Stimulated activated CD8-positive, alpha-beta memory T cell treated with anti-CD3 and anti-CD28 coated beads, Interleukin-2, amount 100 ng/mL, for 48 hours (primary cell): Measurements from ENCODE around the gene CC2D1B.
"Not testable (repeated sequence)": the region's sequence is repeated elsewhere in the genome, so short reads cannot be mapped to it uniquely, and the experiment has no call there.

Experiments used
- DNase-seq, 2 donors: peaks; one replicate each; pipeline ENCODE4 v3.0.0-alpha.2; 2020; ENCODE audit warnings: low read depth in 2 of 2

CC2D1B gene, protein sequence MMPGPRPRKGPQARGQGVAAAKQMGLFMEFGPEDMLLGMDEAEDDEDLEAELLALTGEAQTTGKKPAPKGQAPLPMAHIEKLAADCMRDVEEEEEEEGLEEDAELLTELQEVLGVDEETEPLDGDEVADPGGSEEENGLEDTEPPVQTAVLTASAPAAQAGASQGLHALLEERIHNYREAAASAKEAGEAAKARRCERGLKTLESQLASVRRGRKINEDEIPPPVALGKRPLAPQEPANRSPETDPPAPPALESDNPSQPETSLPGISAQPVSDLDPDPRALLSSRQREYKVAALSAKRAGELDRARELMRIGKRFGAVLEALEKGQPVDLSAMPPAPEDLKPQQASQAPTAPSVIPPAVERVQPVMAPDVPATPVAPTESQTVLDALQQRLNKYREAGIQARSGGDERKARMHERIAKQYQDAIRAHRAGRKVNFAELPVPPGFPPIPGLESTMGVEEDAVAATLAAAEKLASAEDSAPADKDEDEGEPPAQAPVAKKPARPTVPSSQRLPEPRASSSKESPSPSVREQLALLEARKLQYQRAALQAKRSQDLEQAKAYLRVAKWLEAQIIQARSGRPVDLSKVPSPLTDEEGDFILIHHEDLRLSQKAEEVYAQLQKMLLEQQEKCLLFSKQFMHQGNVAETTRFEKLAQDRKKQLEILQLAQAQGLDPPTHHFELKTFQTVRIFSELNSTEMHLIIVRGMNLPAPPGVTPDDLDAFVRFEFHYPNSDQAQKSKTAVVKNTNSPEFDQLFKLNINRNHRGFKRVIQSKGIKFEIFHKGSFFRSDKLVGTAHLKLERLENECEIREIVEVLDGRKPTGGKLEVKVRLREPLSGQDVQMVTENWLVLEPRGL

DNA sequence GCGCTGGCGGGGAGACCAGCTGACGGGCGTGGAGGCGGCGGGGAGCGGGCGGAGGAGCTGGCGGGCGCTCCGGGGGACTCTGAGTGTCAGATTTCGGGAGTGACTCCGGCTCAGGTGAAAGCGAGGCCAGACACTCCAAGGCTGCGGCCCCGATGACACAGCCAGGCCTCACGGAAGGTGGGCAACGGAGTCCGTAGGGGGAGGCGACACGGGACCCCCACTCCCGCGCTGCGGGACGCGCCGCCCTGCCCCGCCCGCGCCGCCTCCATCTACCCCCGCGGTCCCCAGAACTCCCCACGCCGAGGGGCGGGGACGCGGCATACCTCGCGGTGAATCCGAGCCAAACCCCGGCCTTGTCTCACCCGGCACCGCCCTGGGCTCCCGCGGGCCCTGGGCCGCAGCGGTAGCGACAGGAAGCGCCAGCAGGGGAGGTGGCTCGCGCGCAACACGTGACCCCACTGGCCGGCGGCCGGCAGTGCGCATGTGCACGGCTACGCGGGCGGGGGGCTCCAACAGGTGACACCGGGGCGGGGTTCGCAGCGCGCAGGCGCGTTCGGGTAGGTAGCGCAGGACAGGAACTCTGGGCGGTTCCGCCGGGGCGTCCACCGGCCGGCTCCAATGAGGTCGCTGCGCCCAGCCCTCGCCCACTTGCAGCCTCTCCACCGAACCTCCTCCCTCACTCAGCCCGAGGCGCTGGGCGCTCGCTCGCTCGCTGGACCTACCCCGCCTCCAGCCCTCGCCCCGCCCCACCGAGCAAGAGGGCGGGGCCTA, at the start of gene CC2D1B:
CC2D1B (minus strand) TSS at position 460 of the 771 bp plus-strand sequence. CDS start 1,585 bp downstream, outside the sequence.
- DNase-seq, result peak; percentile 98 to 99

DNA sequence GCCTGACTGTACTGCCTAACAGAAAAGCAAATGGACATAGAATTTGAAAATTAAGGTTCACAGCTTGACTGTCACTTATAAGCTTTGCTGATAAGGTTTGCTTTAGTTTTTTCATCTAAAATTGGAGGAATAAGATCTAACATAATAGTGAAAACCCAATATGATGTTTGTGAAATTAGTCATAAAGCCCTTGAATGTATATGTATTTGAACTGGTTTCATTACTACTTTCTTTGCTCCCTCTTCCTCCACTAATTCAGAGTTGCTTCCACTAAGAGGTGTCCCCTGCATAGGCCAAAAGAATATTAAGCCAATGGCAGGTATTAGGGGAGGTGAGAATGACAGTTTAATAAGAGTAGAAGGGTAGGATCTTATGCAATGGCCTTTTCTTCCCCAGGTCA, 48.9 kb upstream of the CC2D1B start:
- no peak for DNase-seq

DNA sequence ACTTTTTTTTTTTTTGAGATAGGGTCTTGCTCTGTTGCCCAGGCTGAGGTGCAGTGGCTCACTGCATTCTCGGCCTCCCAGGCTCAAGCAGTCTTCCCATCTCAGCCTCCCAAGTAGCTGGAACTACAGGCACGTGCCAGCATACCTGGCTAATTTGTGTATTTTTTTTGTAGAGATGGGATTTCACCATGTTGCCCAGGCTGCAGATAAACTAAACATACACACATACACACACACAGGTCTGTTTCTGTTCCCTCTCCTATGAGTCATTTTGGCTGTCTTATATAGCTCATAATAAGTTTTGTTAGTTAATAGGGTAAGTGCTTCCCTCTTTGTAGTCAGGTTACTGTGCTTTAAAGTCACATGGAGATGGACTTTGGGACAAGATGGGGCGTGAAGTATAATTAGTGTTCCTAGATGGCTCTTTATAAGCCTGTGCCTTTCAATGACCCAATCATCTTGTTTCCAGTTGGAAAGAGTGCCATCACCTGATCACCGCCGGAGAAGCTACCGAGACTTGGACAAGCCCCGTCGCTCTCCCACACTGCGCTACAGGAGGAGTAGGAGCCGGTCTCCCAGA, 47.5 kb upstream of the CC2D1B start:
- DNase-seq, result no peak

DNA sequence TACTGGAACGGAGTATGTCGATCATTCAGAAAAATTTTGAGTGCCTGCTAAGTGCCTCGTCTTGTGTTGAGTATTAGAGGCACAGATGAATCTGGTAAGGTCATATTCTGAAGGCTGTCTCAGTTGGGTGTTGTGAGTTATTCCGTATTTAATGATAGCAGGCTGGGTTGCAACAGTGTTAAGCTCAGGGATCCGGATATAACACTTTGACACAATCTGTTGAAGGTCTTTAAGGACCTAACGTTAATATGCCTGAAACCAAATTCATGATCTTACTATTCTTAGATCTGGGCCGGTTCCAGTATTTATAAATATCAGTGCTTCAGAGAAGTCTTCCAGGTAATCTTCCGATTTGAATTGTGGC, 39.0 kb upstream of the CC2D1B start:
- DNase-seq, result no peak

DNA sequence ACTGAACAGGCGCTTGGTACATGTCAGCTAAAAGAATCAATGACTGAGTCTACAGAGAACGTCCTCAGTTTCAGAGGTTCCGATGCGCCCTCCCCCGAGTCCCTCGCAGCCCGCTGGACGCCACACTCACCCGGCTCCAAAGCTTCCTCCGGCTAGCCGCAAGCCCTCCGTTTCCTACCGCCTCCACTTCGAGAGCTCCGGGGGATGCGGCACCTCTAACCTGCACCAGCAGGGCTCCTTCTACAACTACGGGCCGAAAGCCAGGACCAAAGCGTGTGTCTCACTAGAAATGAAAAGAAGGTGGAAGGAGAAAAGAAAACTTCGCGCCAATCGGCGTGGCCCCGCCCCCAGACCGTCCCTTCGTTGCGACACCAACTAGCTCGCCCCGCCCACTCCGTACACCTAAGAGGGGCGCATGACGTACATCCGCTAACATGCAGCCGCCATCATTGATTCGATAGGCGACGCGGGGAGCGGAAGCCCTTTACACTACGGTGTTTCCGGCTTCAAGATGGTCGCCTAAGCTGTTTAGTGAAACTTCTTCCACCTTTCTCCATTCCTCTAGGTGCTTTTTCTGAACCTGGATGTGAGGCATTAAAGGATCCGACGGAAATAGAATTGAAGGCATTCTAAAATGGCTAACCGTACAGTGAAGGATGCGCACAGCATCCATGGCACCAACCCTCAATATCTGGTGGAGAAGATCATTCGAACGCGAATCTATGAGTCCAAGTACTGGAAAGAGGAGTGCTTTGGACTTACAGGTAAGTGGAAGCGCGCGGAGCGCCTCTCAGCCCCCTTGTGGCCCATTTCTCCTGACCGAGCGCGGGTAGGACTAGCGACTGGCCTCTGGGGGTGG, 38.3 kb upstream of the CC2D1B start, which contains the start of the genes ORC1 and PRPF38A:
ORC1 (minus strand) TSS at position 308 of the 859 bp plus-strand sequence. CDS start 2,200 bp downstream, outside the sequence.
PRPF38A (plus strand) TSS at position 487 of the 859 bp plus-strand sequence; CDS start at position 635, 148 bp downstream.
- DNase-seq, result peak; percentile 96 to 98

DNA sequence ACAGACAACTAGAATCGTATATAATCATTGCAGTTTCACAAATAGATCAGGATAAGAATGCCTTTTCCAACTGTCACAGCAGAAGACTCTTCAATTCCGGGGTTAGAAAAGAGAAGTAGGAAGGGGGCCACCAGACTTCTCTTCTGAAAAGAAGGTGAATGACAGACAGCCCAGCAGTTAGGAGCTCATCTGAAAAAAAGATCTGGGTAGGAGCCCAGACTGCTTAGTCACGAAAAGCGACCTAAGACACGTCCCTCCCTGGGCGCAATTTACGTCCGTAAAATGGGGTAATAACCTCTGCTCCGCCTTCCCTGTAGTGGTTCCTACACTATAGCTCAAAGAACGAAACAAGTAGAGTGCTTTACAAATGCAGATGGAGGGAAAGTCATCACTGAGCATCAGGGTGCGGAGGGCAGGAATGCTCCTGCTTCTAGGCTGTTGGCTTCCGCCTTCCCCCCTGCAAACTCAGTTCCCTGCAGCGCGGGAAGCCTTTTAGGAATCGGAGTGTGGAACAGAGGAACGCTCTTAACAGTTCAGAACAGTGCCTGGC, 37.6 kb upstream of the CC2D1B start:
- DNase-seq, result peak; percentile 23 to 27

DNA sequence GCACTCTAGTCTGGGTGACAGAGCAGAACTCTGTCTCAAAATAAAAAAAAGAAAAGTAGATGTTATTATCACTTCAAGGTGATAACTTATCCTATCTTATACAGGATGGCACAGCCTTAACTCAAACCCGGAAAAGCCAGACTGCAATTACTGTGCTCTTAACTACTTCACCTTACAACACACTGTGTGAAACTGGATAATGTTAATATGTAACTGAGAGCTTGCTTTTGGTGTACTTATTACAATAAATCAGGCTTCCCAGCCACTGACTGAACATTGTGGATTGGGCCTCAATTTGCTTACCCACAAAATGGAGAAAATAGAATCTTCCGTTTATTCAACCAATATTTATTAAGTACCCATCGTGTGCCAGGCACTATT, 36.8 kb upstream of the CC2D1B start:
- no peak for DNase-seq

DNA sequence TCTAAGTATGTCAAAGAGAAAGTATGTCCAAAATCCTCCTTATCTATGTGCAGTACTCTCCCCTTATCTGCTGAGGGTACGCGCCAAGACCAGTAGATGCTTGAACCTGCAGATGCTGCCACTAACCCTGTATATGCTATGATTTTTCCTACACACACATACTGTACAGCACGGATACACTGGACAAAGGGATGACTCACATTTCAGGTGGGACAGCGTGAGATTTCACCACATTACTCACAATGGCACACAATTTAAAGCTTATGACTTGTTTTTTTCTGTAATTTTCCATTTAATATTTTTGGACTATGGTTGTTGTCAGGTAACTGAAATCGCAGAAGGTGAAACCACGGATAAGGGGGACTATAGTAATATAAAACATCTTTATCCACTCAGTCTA, 34.1 kb upstream of the CC2D1B start:
- DNase-seq, result no peak

DNA sequence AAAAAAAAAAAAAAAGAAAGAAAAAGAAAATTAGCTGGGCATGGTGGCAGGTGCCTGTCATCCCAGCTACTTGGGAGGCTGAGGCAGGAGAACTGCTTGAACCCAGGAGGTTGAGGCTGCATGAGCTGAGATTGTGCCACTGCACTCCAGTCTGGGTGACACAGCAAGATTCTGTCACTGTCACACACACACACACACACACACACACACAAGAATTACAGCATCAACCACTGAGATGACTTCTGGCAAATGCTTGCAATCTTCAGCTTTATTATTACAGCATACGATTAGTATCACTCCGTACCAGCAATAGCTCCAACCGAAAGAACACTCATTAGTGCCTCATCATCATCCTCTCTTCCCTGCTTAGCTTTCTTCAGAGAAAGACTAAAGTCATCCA, 33.6 kb upstream of the CC2D1B start:
- DNase-seq, result no peak

DNA sequence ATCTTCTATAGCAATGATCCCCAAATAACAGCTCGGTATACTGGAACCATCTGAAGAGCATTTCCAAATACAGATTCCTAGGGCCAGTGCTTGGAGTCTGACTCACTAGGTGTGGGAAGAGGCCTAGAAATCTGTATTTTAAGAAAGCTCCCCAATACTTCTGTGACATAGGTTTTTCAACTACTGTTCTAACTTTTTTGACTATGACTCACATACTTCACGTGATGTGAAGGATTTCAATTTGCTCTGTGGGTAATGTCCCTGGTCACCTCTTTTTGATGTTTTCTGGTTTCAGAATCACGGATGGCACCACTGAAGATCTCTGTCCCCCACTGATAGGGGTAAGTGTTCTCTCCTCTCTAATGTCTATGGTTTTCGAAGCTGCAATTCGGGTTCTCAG, 27.2 kb upstream of the CC2D1B start:
- no peak for DNase-seq

DNA sequence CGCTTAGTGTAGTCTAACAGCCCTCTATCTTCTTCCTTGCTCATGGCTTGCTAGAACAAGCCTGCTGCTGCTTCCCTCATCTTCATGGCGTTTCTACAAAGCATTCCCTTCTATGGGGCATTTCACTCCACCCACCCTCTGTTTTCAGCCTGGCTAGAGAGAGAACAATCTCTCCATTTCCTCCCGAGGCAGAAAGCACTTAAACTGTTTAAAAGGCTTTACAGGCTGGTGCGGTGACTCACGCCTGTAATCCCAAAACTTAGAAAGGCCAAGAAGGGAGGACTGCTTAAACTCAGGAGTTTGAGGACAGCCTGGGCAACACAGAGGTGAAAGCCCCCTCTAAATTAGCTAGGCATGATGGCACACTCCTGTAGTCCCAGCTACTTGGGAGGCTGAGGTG, 20.5 kb upstream of the CC2D1B start:
- DNase-seq, result no peak

DNA sequence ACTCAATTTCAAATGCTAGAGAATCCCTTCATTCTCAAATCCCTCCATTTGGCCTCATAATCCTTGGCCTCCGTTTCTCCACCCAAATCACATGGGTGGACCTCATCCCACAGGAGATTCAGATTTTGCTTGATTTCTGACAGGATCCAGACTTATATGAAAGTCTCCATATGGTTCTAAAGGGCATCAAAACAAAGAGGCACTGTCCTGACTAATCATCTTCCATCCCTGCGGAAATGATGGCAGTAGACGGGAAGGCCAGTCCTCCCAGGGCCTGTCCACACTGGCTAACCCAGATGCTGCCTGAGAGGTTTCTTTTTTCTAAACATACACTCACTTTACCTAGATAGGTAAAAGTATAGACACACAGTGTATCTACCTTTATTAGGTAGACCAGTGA, 19.4 kb upstream of the CC2D1B start:
- DNase-seq, result no peak

DNA sequence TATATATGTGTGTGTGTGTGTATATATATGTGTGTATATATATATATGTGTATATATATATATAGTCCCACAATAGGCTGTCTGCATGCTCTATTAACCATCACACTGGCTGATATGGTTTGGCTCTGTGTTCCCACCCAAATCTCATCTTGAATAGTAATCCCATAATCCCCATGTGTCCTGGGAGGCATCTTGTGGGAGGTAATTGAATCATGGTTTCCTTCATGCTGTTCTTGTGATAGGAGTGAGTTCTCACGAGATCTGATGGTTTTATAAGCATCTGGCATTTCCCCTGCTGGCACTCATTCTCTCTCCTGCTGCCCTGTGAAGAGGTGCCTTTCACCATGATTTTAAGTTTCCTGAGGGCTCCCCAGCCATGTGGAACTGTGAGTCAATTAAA, 3.8 kb upstream of the CC2D1B start:
- not testable (repeated sequence) for DNase-seq

DNA sequence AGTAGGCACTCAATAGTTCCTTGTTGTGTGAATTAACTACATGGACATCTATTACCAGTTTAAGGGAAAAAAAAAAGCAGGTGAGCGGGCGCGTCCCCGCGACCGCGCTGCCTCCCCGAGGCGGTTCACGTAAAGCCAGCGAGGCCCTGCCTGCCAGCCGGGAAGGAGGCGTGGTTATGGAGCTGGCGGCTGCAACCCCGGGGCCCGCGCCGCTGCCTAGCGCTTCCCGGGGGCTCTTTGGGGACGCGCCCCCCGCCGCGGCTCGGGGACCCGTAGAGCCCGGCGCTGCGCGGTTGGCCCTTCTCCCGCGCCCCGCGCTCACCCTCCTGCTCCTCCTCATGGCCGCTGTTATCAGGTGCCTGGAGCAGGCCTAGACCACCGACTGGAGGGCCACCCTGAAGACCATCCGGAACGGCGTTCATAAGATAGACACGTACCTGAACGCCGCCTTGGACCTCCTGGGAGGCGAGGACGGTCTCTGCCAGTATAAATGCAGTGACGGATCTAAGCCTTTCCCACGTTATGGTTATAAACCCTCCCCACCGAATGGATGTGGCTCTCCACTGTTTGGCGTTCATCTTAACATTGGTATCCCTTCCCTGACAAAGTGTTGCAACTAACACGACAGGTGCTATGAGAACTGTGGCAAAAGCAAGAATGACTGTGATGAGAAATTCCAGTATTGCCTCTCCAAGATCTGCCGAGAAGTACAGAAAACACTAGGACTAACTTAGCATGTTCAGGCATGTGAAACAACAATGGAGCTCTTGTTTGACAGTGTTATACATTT, 2.6 kb upstream of the CC2D1B start:
- DNase-seq, result peak; percentile 35 to 40

DNA sequence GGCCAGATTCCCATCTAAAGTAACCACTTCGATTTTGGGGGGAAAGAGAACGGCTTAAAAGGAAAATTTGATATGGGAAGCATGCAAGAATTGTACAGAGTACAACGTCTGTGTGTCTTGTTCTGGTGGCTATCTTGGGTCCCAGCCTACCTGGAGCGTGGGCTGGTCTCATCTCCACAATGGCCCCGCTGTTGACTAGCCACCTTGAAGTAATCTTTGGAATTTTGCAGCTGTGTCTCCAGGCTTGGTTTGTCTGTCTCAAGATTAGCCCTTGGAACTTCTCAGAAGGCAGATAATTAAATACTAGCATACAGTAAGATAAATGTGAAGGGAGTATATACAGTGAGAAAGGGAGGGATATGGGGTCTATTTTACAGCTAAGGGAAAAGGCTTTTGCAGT, 1.3 kb upstream of the CC2D1B start:
- no peak for DNase-seq

DNA sequence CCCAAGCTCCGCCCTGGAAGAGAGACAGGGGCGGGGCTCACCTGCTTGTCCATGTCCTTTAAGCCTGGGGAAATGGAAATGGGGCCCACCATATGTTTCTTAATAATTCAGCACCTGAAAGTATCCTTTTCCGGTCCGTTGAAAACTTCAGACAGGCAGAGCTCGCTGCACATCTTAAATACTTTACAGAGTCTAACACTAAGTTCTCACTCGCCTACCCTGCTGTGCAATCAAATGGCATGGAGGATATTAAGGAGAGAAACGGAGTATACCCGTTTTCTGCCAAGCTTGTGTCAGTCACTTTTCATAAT, 467 bp upstream of the CC2D1B start:
- no peak for DNase-seq

DNA sequence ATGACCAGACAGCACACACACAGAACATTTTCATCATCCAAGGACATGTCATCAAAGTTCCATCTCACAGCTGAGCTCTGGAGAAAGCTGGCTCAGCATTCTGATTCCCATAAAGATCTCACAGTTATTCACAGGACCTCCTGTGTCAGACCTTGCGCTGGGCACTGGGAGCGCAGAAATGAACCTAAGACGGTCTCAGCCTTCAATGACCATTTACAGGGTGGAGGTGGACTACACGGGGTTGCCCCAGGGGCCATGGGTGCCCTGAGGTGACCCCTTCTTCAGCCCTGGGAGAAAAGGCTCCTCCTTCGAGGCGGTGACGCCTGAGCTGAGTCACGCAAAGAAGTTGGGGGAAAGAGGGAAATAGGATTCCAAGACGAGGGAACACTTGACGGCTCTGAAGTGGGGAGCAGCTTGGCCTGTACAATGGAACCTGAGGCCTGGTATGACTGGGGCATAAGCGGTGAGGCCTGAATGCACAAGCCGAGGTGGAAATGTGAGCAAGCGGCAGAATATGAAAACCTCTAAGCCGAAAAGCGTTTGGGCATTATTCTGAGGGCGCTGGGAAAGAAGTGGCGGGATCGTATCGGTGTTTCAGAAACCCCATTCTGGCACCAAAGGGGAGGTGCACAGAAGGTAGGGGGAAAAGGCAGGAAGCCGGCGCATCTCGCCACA, 797 bp downstream of the CC2D1B start:
- DNase-seq, result no peak

DNA sequence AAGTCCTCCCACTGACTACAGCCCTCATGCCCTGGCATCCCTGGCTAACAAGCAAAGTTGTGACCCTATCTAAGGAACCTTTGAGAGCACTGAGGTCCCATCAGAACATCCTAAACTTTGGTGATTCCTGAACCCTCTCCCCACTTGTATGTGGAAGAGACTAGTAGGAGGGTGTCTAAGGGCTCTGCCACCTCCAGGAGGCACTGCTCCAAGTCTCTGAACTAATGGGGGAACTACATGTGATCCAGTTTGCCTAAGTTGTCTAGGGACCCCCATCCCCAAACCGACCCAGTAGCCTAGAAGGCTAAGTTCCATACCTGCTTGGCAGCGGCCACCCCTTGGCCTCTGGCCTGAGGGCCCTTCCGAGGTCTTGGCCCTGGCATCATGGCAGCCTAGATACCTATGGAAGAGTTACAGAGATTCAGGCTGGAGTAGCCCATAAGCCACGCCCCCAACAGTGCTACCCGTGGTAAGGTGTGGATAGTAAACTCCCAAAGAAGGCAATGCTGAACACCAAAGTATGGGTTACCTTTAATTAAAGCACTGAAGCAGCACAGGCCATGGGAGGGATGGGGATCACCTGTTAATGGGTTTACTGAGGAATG, 1.7 kb downstream of the CC2D1B start:
- DNase-seq, result no peak

DNA sequence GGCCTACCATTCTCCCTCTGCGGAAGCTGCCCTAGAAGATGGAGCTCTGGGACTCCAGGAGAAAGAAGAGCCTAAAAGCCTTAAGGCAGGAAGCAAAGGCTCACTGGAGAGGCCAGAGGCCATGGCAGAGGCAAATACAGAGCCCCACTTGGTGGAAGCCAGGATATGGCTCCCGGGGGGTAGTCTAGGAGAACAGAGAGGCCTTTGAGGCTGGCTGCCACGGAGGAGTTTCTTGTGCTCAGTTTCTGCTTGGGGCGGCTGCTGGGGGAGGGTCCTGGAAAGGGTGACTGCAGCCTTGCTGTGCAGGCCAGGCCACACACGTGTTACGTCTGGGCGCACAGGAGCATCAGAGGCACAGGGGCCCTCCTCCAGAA, 5.4 kb downstream of the CC2D1B start:
- DNase-seq, result no peak
